ENCODE data around the gene GNB1L. TPM values are rescaled to one million over a fixed set of nuclear protein-coding genes. Genes with fewer than 3 reads are reported as not detected.

GNB1L gene
- total RNA-seq, 1 experiment from 2014 or later, result 15.8 TPM

DNA sequence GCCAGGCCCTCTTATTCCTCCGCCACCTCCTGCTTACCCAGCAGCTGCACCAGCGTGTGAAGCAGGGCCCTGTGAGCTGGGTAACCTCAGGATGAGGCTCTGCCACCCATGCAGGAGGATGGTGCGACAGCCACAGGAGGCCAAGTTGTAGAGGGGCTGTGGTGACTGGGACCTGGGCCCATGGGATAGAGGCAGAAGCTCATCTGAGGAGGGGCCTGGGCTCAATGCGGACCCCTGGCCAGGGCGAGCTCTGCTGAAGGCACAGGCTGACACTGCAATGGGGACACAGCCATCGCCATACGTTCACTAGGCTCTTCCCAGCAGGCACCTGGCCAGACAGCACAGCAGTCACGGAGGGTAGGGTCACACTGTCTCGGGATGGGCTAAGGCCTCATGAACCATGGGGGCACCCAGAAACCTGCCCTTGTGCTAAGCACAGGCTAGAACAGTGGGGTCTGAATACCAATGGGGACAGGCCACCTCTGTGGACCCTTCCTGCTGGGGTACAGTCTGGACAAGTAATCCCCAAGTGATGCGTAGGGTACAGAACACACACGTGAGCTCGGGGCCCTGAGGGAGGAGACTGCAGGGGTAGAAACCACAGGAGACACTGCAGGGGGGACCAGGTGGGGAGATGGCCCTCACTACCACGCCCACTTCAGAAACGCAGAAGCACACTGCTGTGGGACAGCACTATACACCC is 35.3 kb downstream of the GNB1L start:
- ChIA-PET CTCF (no interaction called here), POLR2A (no interaction called here)
- Mint-ChIP-seq H3K36me3 (ENCODE audit: insufficient read depth, unreplicated experiment) (peaks cover 5% of the 10 kb centered on the region), H3K4me1 (ENCODE audit: low read depth, unreplicated experiment) (peaks cover 6% of the 10 kb centered on the region), H3K27me3 (ENCODE audit: insufficient read depth, unreplicated experiment) (no peaks in the 10 kb centered on the region), H3K27ac (ENCODE audit: unreplicated experiment) (no peak overlapping the region), H3K9me3 (ENCODE audit: unreplicated experiment) (no peaks in the 10 kb centered on the region), H3K4me3 (ENCODE audit: unreplicated experiment) (no peak overlapping the region)
- Histone ChIP-seq H3K27me3 (replicated peaks; ENCODE audit: control insufficient read depth, insufficient read depth, low read length) (no peaks in the 10 kb centered on the region), H3K4me3 (ENCODE audit: low read depth, low read length) (no peak overlapping the region), H3K36me3 (ENCODE audit: control insufficient read depth, insufficient read depth, low read length) (no peaks in the 10 kb centered on the region), H3K9me3 (no peaks in the 10 kb centered on the region), H3K4me1 (peaks cover 6% of the 10 kb centered on the region)
- TF ChIP-seq, protein P1, sequence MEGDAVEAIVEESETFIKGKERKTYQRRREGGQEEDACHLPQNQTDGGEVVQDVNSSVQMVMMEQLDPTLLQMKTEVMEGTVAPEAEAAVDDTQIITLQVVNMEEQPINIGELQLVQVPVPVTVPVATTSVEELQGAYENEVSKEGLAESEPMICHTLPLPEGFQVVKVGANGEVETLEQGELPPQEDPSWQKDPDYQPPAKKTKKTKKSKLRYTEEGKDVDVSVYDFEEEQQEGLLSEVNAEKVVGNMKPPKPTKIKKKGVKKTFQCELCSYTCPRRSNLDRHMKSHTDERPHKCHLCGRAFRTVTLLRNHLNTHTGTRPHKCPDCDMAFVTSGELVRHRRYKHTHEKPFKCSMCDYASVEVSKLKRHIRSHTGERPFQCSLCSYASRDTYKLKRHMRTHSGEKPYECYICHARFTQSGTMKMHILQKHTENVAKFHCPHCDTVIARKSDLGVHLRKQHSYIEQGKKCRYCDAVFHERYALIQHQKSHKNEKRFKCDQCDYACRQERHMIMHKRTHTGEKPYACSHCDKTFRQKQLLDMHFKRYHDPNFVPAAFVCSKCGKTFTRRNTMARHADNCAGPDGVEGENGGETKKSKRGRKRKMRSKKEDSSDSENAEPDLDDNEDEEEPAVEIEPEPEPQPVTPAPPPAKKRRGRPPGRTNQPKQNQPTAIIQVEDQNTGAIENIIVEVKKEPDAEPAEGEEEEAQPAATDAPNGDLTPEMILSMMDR (IDR thresholded peaks at IDR 0.05; ENCODE audit: insufficient read depth in 1 of 2, low read depth in 1 of 2, low read length in 1 of 2, severe bottlenecking in 1 of 2, unreplicated experiment in 1 of 2), result no peak
- no TSS peak for BruUV-seq (replicated peaks)
- no peak for DNase-seq
- intact Hi-C loops (cut with micrococcal nuclease; ENCODE audit: unreplicated experiment), result no loop called here

DNA sequence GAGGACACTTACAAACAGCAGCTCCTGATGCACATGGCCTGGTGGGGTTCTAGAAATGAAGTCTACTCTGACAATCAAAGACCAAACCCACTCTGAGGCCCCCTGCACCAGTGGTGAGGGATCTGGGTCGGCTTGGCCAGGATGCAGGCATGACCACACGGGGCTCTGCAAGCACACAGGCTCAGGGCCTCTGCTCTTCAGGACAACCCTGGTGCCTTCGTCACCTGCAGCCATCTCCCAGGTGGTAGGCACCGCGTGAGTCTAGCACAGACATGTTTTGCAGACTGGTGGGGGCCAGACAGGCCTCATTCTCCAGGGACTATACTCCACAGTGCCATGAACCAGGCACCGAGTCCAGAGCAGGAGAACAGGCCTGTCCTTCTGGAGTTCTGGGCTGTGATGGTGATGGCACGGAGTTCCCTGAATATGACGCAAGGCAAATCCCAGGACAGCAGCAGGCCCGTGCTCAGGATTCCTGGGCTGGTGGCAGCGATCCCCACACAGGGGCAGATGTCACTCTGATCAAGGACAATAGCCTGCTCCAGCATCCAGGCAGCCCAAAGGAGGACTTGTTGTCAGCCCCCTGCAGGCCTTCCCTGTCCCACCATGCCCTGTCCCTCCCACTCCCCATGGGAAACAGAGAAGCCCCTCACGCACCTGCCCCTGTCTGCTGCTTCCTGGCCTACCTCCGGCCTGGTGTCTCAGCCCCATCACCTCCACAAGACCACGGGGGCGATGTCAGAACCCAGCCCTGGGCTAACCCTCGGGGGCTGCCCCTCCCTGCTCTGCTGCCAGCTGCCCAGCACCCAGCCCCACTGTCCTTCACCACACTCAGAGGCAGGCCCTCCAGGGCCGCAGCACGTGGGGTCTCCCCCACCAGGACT is 36.1 kb downstream of the GNB1L start:
- no TSS peak for BruUV-seq (replicated peaks)
- Mint-ChIP-seq H3K27me3 (ENCODE audit: insufficient read depth, unreplicated experiment) (no peaks in the 10 kb centered on the region), H3K27ac (ENCODE audit: unreplicated experiment) (no peak overlapping the region), H3K36me3 (ENCODE audit: insufficient read depth, unreplicated experiment) (peaks cover 5% of the 10 kb centered on the region), H3K4me3 (ENCODE audit: unreplicated experiment) (no peak overlapping the region), H3K9me3 (ENCODE audit: unreplicated experiment) (no peaks in the 10 kb centered on the region), H3K4me1 (ENCODE audit: low read depth, unreplicated experiment) (peaks cover 3% of the 10 kb centered on the region)
- TF ChIP-seq, protein P1 (IDR thresholded peaks at IDR 0.05; ENCODE audit: insufficient read depth in 1 of 2, low read depth in 1 of 2, low read length in 1 of 2, severe bottlenecking in 1 of 2, unreplicated experiment in 1 of 2), result no peak
- intact Hi-C loops (cut with micrococcal nuclease; ENCODE audit: unreplicated experiment), result no loop called here
- CTCF ChIA-PET, result no interaction called here
- no peaks in the 10 kb centered on the region for H3K9me3 ChIP-seq
- H3K27me3 ChIP-seq (replicated peaks; ENCODE audit: control insufficient read depth, insufficient read depth, low read length), result no peaks in the 10 kb centered on the region
- H3K36me3 ChIP-seq (ENCODE audit: control insufficient read depth, insufficient read depth, low read length), result no peaks in the 10 kb centered on the region
- POLR2A ChIA-PET, result no interaction called here
- DNase-seq, result no peak
- H3K4me1 ChIP-seq, result no peaks in the 10 kb centered on the region
- H3K4me3 ChIP-seq (ENCODE audit: low read depth, low read length), result no peak overlapping the region

DNA sequence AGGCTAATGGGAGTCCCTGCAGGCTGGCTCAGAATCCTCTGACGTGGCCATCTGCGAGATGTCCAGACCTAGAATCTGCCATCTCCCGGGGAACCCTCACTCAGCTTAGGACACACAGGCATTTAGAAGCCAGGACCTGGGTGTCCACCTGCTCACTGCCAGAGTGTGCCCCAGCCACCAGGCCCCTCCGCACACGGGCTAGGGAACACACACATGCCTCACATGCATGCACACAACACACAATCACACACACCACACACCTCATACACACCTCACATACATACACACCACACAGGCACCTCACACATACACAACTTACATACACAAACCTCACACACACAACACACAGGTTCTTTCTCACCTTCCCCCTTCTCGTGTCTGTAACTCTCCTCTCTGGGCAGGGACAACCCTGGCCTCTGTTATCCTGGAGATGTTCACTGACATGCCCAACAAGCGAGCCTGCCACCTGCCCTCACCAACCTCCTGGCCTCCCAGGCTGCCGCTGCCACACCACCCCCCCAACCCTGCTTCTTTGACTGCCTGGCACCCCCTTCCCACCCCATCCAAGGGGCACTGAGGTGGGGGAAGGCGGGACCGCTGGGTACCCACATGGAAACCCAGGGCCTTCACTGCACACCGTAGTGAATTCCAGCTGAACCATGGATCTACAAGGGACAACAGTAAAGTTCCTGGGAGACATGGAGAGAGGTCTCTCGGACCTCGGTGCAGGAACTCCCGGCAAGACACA is 38.1 kb downstream of the GNB1L start:
- no peak overlapping the region for H3K4me3 Mint-ChIP-seq (ENCODE audit: unreplicated experiment)
- intact Hi-C loops (cut with micrococcal nuclease; ENCODE audit: unreplicated experiment), result no loop called here
- CTCF ChIA-PET, result no interaction called here
- no peaks in the 10 kb centered on the region for H3K9me3 Mint-ChIP-seq (ENCODE audit: unreplicated experiment)
- no peak for DNase-seq
- no TSS peak for BruUV-seq (replicated peaks)
- Histone ChIP-seq H3K36me3 (ENCODE audit: control insufficient read depth, insufficient read depth, low read length) (no peaks in the 10 kb centered on the region), H3K4me3 (ENCODE audit: low read depth, low read length) (no peak overlapping the region), H3K27me3 (replicated peaks; ENCODE audit: control insufficient read depth, insufficient read depth, low read length) (no peaks in the 10 kb centered on the region), H3K9me3 (no peaks in the 10 kb centered on the region), H3K4me1 (no peaks in the 10 kb centered on the region)
- H3K36me3 Mint-ChIP-seq (ENCODE audit: insufficient read depth, unreplicated experiment), result peaks cover 5% of the 10 kb centered on the region
- TF ChIP-seq, protein P1 (IDR thresholded peaks at IDR 0.05; ENCODE audit: insufficient read depth in 1 of 2, low read depth in 1 of 2, low read length in 1 of 2, severe bottlenecking in 1 of 2, unreplicated experiment in 1 of 2), result no peak
- no peaks in the 10 kb centered on the region for H3K4me1 Mint-ChIP-seq (ENCODE audit: low read depth, unreplicated experiment)
- H3K27ac Mint-ChIP-seq (ENCODE audit: unreplicated experiment), result no peak overlapping the region
- H3K27me3 Mint-ChIP-seq (ENCODE audit: insufficient read depth, unreplicated experiment), result no peaks in the 10 kb centered on the region
- POLR2A ChIA-PET, result no interaction called here
